Vagina (tissue), 2 donors: ENCODE results near the gene ALDH1B1. TPM values are rescaled to one million over a fixed set of nuclear protein-coding genes. Genes with fewer than 3 reads are reported as not detected.

Source experiments
- DNase-seq, 2 donors: peaks; one replicate each; pipeline ENCODE4 v3.0.0-alpha.2; 2017; ENCODE audit errors: extremely low spot score in 2 of 2
- H3K27ac ChIP-seq: fragments of 200-600 bp; sonication (generic); one replicate; pipeline ENCODE4 v1.5.1; 2019
- H3K27me3 ChIP-seq: fragments of 200-600 bp; sonication (generic); one replicate; pipeline ENCODE4 v1.5.1; 2019
- H3K36me3 ChIP-seq, 2 donors: fragments of 200-600 bp; sonication (generic); one replicate each; pipeline ENCODE4 v1.5.1; 2017 to 2019
- H3K4me1 ChIP-seq: fragments of 200-600 bp; sonication (generic); one replicate; pipeline ENCODE4 v1.5.1; 2019
- H3K4me3 ChIP-seq, 2 donors: fragments of 200-600 bp; sonication (generic); 1 replicate in 1 of 2; 2 replicates in 1 of 2; pipeline ENCODE4 v1.5.1; 2016 to 2019
- H3K9me3 ChIP-seq: fragments of 200-600 bp; sonication (generic); one replicate; pipeline ENCODE4 v1.5.1; 2019
- POLR2A ChIP-seq, 2 donors: fragments of 450-650 bp; IDR thresholded peaks; one replicate each; pipeline ENCODE4 v1.6.1; 2017; ENCODE audit warnings: antibody characterized with exemption in 2 of 2, mild to moderate bottlenecking in 2 of 2, moderate library complexity in 2 of 2
- POLR2AphosphoS5 ChIP-seq, 2 donors: sonication (generic); formaldehyde crosslinking; IDR thresholded peaks; one replicate each; pipeline ENCODE4 v1.9.0; 2017; ENCODE audit warnings: antibody characterized with exemption in 2 of 2, mild to moderate bottlenecking in 2 of 2, low read depth in 1 of 2; ENCODE audit not compliant: insufficient read depth in 1 of 2
- intact Hi-C: fragments of 100-400 bp; cut with DNase I; formaldehyde crosslinking; loops from one replicate; pipeline ENCODE4 v1.15.1; 2023
- total RNA-seq: library from RNA; depleted of rRNA; stranded (reverse); fragments of >200 nt; gene quantifications from one replicate; pipeline ENCODE4 v1.2.3, GENCODE V29; 2016
- TF ChIP-seq, protein P1 (sequence below), 3 experiments: fragments of 450-650 bp in 2 of 3; fragments of 200-600 bp in 1 of 3; sonication (generic) in 1 of 3; IDR thresholded peaks; one replicate each; pipeline ENCODE4 v1.5.1; 2017 to 2019; ENCODE audit warnings: antibody characterized with exemption in 3 of 3, mild to moderate bottlenecking in 2 of 3, moderate library complexity in 2 of 3

Gene ALDH1B1
- total RNA-seq, 1 donor from 2014 or later = 13.3 TPM

DNA sequence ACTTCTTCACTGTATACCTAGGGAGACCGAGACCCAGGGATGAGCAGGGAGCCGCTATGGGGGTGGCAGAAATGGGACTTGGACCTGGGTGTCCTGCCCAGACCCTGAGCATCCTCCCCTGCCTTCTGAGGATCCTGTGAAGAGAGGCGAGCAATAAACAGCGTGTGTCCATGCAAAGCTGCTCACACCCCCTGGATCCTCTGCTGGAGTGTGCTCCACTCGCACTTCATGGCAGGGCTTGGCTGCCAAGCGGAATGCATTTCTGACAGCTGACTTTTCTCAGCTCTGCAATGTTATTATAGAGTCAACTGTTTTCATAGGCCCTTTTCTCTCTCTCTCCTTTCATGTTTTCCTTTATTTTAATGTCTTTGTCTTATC lies 31.0 kb upstream of the ALDH1B1 start:
- Histone ChIP-seq H3K27me3 (no peaks in the 10 kb centered on the region), H3K27ac (no peak overlapping the region), H3K36me3 (no peaks in the 10 kb centered on the region), H3K9me3 (no peaks in the 10 kb centered on the region), H3K4me1 (peaks cover 5% of the 10 kb centered on the region), H3K4me3 (no peak overlapping the region)
- TF ChIP-seq, protein P1, sequence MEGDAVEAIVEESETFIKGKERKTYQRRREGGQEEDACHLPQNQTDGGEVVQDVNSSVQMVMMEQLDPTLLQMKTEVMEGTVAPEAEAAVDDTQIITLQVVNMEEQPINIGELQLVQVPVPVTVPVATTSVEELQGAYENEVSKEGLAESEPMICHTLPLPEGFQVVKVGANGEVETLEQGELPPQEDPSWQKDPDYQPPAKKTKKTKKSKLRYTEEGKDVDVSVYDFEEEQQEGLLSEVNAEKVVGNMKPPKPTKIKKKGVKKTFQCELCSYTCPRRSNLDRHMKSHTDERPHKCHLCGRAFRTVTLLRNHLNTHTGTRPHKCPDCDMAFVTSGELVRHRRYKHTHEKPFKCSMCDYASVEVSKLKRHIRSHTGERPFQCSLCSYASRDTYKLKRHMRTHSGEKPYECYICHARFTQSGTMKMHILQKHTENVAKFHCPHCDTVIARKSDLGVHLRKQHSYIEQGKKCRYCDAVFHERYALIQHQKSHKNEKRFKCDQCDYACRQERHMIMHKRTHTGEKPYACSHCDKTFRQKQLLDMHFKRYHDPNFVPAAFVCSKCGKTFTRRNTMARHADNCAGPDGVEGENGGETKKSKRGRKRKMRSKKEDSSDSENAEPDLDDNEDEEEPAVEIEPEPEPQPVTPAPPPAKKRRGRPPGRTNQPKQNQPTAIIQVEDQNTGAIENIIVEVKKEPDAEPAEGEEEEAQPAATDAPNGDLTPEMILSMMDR (IDR thresholded peaks at IDR 0.05) = no peak
- TF ChIP-seq POLR2A (IDR thresholded peaks at IDR 0.05) (no peak), POLR2AphosphoS5 (IDR thresholded peaks at IDR 0.05; ENCODE audit: insufficient read depth in 1 of 2, low read depth in 1 of 2) (no peak)
- intact Hi-C loops = no loop called here
- no peak for DNase-seq

DNA sequence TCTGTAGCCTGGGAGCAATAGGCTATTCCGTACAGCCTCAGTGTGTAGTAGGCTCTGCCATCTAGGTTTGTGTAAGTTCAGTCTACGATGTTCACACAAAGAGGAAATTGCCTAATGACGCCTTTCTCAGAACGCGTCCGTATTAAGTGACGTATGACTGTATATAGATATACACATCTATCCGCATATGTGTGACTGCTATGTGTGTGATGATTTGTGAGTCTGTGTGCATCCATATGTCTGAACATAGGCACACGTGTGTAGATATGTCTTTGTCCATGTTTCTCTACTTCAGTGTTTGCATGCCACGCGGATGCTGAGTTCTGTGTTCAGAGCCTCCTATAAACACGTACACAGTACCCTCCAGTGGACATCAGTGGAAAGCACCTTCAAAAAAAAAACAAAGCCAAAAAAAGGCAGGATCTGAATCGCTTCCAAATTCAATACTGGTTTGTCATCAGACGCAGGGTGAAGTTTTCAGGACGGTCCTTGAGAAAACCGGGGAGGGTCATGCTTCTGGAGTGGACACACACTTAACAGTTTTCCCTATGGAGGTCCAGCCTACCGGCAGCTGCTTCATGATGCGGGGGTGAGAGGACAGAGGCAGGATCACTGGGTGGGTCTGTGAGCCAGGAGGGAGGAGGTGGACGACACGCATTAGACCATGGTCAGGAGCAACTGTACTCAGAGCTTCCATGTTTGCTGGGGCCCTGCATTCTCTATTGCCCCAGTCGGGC lies 29.5 kb upstream of the ALDH1B1 start:
- Histone ChIP-seq H3K9me3 (no peaks in the 10 kb centered on the region), H3K4me1 (peaks cover 5% of the 10 kb centered on the region), H3K27ac (no peak overlapping the region), H3K27me3 (no peaks in the 10 kb centered on the region), H3K36me3 (no peaks in the 10 kb centered on the region), H3K4me3 (no peak overlapping the region)
- intact Hi-C loops = no loop called here
- TF ChIP-seq, protein P1 (IDR thresholded peaks at IDR 0.05) = peak; percentile 13 to 49 (median 37)
- TF ChIP-seq POLR2AphosphoS5 (IDR thresholded peaks at IDR 0.05; ENCODE audit: insufficient read depth in 1 of 2, low read depth in 1 of 2) = no peak
- TF ChIP-seq POLR2A (IDR thresholded peaks at IDR 0.05) = no peak
- no peak for DNase-seq

DNA sequence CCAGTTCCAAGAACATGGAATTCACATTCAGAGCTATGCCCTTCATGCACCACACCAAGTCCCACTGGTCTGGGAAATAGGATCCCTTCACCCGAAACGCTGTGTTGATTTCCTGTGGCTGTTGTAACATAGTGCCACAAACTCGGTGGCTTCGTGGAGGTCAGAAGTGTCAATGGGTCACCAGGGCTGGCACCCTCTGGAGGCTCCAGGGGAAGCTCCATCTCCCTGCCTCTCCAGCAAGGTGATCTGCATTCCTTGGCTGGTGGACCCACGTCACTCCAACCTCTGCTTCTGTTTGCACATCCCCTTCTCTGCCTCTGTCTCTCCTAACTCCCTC lies 28.9 kb upstream of the ALDH1B1 start:
- no peak for TF ChIP-seq POLR2A (IDR thresholded peaks at IDR 0.05)
- TF ChIP-seq POLR2AphosphoS5 (IDR thresholded peaks at IDR 0.05; ENCODE audit: insufficient read depth in 1 of 2, low read depth in 1 of 2) = no peak
- TF ChIP-seq, protein P1 (IDR thresholded peaks at IDR 0.05) = no peak
- Histone ChIP-seq H3K36me3 (no peaks in the 10 kb centered on the region), H3K27me3 (no peaks in the 10 kb centered on the region), H3K9me3 (no peaks in the 10 kb centered on the region), H3K27ac (no peak overlapping the region), H3K4me1 (peaks cover 5% of the 10 kb centered on the region), H3K4me3 (no peak overlapping the region)
- no peak for DNase-seq
- intact Hi-C loops = no loop called here

DNA sequence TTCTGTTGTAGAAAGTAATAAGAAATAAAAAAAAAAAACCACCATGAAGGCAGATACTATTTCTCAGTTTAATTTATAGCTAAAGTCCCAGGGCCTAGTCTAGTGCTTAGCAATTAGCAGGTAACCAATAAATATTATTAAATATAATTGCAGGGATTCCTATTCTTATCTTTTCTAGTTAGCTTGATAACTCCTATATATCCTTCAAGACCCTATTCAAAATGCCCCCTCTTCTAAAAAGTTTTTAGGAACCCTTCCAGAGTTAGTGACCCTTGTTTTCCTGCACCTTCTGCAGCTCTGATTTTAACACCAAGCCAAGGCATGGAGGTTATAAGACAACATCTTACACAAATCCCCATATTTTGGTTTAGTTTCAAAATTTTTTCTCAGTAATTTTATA lies 24.6 kb upstream of the ALDH1B1 start:
- H3K36me3 ChIP-seq = no peaks in the 10 kb centered on the region
- intact Hi-C loops = no loop called here
- no peak overlapping the region for H3K4me3 ChIP-seq
- H3K9me3 ChIP-seq = no peaks in the 10 kb centered on the region
- TF ChIP-seq, protein P1 (IDR thresholded peaks at IDR 0.05) = no peak
- TF ChIP-seq POLR2A (IDR thresholded peaks at IDR 0.05) = no peak
- no peak for TF ChIP-seq POLR2AphosphoS5 (IDR thresholded peaks at IDR 0.05; ENCODE audit: insufficient read depth in 1 of 2, low read depth in 1 of 2)
- no peaks in the 10 kb centered on the region for H3K27me3 ChIP-seq
- no peak overlapping the region for H3K27ac ChIP-seq
- DNase-seq = no peak
- H3K4me1 ChIP-seq = peaks cover 10% of the 10 kb centered on the region

DNA sequence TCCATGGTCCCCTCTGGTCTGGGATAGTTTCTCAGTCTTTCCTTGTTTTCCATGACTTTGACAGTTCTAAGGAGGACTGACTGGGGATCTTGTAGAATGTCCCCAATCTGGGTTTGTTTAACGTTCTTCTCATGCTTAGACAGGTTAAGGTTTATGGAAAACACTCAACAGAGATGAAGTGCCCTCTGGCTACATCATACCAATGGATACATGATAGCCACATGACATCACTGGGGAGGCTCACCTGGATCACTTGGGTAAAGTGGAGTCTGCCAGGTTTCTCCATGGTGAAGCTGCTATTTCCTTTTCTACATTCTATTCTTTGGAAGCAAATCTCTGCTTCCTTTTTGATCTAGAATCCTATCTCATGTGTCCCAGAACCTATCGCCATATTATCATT lies 23.8 kb upstream of the ALDH1B1 start:
- no peak for DNase-seq
- H3K27ac ChIP-seq = no peak overlapping the region
- peaks cover 6% of the 10 kb centered on the region for H3K4me1 ChIP-seq
- intact Hi-C loops = no loop called here
- TF ChIP-seq POLR2AphosphoS5 (IDR thresholded peaks at IDR 0.05; ENCODE audit: insufficient read depth in 1 of 2, low read depth in 1 of 2) (no peak), POLR2A (IDR thresholded peaks at IDR 0.05) (no peak)
- no peaks in the 10 kb centered on the region for H3K9me3 ChIP-seq
- H3K4me3 ChIP-seq = no peak overlapping the region
- no peaks in the 10 kb centered on the region for H3K27me3 ChIP-seq
- no peaks in the 10 kb centered on the region for H3K36me3 ChIP-seq
